ENCODE results near the gene PLCXD3.

Gene PLCXD3

GRCh38 chr5:41365369-41365768, 145.0 kb downstream of the PLCXD3 start:
- Histone ChIP-seq H3K36me3 (no peaks in the 10 kb centered on the region), H3K9me3 (no peaks in the 10 kb centered on the region), H3K4me1 (ENCODE audit: control insufficient read depth in 1 of 2, insufficient read depth in 1 of 2, low read depth in 1 of 2, low read length in 1 of 2) (no peaks in the 10 kb centered on the region), H3K27me3 (no peaks in the 10 kb centered on the region), H3K4me3 (ENCODE audit: low read depth in 1 of 2, low read length in 1 of 2) (no peak overlapping the region), H3K27ac (no peak overlapping the region)
- no peak for TF ChIP-seq CTCF (IDR thresholded peaks at IDR 0.05)

- no peak overlapping the region for H3K27ac ChIP-seq
- no peak overlapping the region for H3K4me3 ChIP-seq (ENCODE audit: low read depth in 1 of 2, low read length in 1 of 2)
- H3K9me3 ChIP-seq: no peaks in the 10 kb centered on the region
- no peaks in the 10 kb centered on the region for H3K27me3 ChIP-seq
- H3K4me1 ChIP-seq (ENCODE audit: control insufficient read depth in 1 of 2, insufficient read depth in 1 of 2, low read depth in 1 of 2, low read length in 1 of 2): no peaks in the 10 kb centered on the region
- no peak for TF ChIP-seq CTCF (IDR thresholded peaks at IDR 0.05)
- H3K36me3 ChIP-seq: no peaks in the 10 kb centered on the region
These were observed 146.1 kb downstream of the PLCXD3 start for GRCh38 chr5:41364346-41364745.

- H3K36me3 ChIP-seq: no peaks in the 10 kb centered on the region
- H3K4me3 ChIP-seq (ENCODE audit: low read depth in 1 of 2, low read length in 1 of 2): no peak overlapping the region
- no peaks in the 10 kb centered on the region for H3K27me3 ChIP-seq
- no peaks in the 10 kb centered on the region for H3K4me1 ChIP-seq (ENCODE audit: control insufficient read depth in 1 of 2, insufficient read depth in 1 of 2, low read depth in 1 of 2, low read length in 1 of 2)
- no peak overlapping the region for H3K27ac ChIP-seq
- TF ChIP-seq CTCF (IDR thresholded peaks at IDR 0.05): no peak
- H3K9me3 ChIP-seq: no peaks in the 10 kb centered on the region
These were observed 146.9 kb downstream of the PLCXD3 start for GRCh38 chr5:41363343-41363986.

GRCh38 chr5:41356786-41357185, 153.6 kb downstream of the PLCXD3 start:
- H3K27me3 ChIP-seq: no peaks in the 10 kb centered on the region
- no peaks in the 10 kb centered on the region for H3K9me3 ChIP-seq
- TF ChIP-seq CTCF (IDR thresholded peaks at IDR 0.05): no peak
- no peak overlapping the region for H3K27ac ChIP-seq
- H3K36me3 ChIP-seq: no peaks in the 10 kb centered on the region
- no peaks in the 10 kb centered on the region for H3K4me1 ChIP-seq (ENCODE audit: control insufficient read depth in 1 of 2, insufficient read depth in 1 of 2, low read depth in 1 of 2, low read length in 1 of 2)
- H3K4me3 ChIP-seq (ENCODE audit: low read depth in 1 of 2, low read length in 1 of 2): no peak overlapping the region

- Histone ChIP-seq H3K27ac (no peak overlapping the region), H3K9me3 (no peaks in the 10 kb centered on the region), H3K27me3 (no peaks in the 10 kb centered on the region), H3K36me3 (no peaks in the 10 kb centered on the region), H3K4me3 (ENCODE audit: low read depth in 1 of 2, low read length in 1 of 2) (no peak overlapping the region), H3K4me1 (ENCODE audit: control insufficient read depth in 1 of 2, insufficient read depth in 1 of 2, low read depth in 1 of 2, low read length in 1 of 2) (no peaks in the 10 kb centered on the region)
- no peak for TF ChIP-seq CTCF (IDR thresholded peaks at IDR 0.05)
These were observed 160.6 kb downstream of the PLCXD3 start for GRCh38 chr5:41349846-41350245.
